CD4-positive, alpha-beta T cell treated with Interferon gamma for 1 hour (primary cell): Measurements from ENCODE around the gene MACROD1.

Experiments
- DNase-seq: peaks from one replicate; pipeline ENCODE4 v3.0.0-alpha.2; 2020

MACROD1 gene

GRCh38 chr11:64165842-64166635 is at the start of gene MACROD1:
MACROD1 (minus strand) TSS chr11:64166113; CDS start chr11:64165994, 119 bp downstream.
- DNase-seq: peak; percentile 70

GRCh38 chr11:64211181-64211872 is 45.4 kb upstream of the MACROD1 start:
- DNase-seq: no peak

DNA sequence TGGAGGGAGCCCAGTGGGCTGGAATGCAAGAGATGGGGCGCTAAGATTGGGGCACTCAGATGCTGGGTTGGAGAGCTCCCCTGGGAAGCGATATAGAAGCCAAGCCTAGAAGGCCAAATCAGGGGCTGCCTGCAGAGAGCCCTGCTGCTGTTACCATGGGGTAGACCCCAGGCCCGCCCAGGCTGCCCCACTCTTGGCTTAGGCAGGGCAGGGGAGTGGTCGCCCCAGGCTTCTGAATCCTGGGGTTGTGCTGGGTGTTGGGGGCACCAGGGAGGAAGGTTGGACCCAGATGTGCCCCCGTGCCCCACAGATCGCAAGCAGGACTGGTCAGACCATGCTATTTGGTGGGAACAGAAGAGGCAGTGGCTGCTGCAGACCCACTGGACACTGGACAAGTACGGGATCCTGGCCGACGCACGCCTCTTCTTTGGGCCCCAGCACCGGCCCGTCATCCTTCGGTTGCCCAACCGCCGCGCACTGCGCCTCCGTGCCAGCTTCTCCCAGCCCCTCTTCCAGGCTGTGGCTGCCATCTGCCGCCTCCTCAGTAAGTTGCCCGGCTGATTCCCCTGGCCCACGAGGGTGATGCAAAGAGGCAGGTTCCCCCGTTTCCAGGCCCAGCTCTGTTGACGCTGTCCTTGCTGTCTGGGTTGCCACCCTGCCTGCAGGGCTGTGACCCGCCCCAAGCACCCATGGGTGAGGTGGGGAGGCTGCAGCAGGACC is 44.5 kb upstream of the MACROD1 start:
- DNase-seq: no peak

DNA sequence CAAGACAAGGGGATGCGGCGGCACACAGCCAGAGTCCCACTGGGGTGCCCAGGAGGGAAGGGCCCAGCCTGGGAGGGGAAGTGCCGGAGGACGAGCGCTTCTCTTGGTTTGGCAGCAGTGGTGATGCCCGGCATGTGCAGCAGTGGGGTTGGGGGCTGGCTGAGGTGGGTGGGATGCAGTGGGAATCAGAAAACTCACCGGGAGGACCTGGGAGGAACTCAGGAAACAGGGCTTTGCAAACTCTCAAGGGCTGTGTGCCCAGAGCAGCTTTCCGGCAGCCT is 43.6 kb upstream of the MACROD1 start:
- DNase-seq: no peak

- no peak for DNase-seq
Observed at GRCh38 chr11:64208796-64209562, 43.1 kb upstream of the MACROD1 start.

- DNase-seq: no peak
Observed at GRCh38 chr11:64208086-64208795, 42.3 kb upstream of the MACROD1 start.

DNA sequence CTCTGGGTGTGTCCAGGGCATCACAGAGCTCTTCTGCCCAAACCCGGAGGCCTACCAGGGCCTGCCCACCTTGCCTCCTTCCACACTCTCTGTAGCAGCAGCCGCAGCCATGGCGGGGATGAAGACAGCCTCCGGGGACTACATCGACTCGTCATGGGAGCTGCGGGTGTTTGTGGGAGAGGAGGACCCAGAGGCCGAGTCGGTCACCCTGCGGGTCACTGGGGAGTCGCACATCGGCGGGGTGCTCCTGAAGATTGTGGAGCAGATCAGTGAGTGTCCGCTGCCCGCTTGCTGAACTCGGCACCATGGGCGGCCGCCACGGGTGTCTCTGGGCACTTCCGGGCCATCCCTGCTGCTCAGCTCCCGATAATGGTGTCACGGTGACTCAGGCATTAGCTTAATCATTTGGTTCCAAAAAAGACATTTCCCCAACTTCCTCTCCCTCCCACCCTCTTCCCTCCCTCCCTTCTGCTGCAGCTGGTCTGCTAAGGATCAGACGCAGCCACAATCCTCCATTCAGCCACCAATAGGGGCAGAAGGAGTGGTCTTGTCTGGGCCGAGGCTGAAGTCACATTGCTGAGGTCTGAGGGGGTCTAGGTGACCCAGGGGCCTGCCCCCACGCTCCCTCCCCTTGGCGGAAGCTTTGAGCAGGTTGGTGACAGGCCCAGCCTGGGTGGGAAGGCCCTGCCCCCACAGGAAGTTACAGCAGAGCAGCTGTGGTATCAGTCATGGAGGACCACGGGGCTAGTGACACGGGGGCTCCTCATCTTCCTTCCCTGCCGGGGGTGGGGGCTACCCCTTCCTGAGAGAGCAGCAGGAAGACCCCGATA is 41.6 kb upstream of the MACROD1 start:
- DNase-seq: peak; percentile 79

- peak; percentile 72 for DNase-seq
Observed at GRCh38 chr11:64206457-64207255, 40.7 kb upstream of the MACROD1 start, which contains the start of gene FERMT3. FERMT3 (plus strand) TSS chr11:64206721; CDS start chr11:64207365, 644 bp downstream.

- DNase-seq: peak; percentile 85
Observed at GRCh38 chr11:64204464-64204989, 38.6 kb upstream of the MACROD1 start.

- no peak for DNase-seq
Observed at GRCh38 chr11:64204080-64204440, 38.1 kb upstream of the MACROD1 start.

DNA sequence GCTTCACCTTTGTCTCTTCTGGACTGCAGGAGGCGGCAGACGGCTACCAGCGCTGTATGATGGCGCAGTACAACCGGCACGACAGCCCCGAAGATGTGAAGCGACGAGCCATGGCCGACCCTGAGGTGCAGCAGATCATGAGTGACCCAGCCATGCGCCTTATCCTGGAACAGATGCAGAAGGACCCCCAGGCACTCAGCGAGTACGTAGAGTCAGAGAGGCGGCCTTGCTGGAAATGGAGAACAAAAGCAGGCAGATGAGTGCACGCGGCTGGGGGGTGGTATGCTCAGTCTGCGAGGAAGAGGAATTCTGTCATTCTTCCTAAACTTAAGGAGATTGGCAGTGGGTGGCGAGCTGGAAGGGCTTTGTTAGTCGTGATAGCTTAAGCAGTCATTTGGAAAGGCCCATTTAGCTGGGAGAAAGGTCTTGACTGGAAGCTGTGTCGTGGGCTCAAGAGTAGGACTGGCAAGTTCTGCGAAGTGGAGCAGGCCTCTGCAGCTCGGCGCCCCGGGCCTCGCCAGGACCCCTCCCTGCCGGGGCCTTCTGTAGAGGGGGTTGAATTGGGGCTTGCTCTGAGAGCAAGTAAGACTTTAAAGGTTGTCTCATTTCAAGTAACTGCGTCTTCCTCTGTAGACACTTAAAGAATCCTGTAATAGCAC is 37.6 kb upstream of the MACROD1 start:
- no peak for DNase-seq

GRCh38 chr11:64202992-64203391 is 37.1 kb upstream of the MACROD1 start:
- no peak for DNase-seq

- DNase-seq: no peak
Observed at GRCh38 chr11:64201543-64201942, 35.6 kb upstream of the MACROD1 start.

- no peak for DNase-seq
Observed at GRCh38 chr11:64198511-64198910, 32.6 kb upstream of the MACROD1 start.

DNA sequence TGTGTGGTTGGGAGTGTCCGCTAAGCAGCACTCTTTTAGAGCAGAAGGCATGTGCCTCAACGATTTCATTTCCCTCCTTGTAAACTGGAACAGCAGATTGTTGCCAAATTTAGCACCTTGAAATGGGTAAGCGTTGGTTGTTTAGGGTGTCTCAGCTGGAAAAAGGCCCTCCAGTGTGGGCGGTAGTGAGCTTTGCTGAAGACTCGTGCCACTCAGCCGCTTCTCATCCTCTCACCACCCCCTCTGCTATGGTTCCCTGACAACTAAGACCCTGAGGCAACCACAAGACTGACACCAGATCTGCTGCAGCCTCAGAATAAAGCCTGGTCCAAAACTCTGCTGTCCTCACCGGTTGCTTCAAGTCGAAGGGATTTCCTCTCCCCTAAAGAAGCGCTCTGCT is 30.7 kb upstream of the MACROD1 start:
- no peak for DNase-seq

GRCh38 chr11:64192434-64192833 is 26.5 kb upstream of the MACROD1 start:
- no peak for DNase-seq

DNA sequence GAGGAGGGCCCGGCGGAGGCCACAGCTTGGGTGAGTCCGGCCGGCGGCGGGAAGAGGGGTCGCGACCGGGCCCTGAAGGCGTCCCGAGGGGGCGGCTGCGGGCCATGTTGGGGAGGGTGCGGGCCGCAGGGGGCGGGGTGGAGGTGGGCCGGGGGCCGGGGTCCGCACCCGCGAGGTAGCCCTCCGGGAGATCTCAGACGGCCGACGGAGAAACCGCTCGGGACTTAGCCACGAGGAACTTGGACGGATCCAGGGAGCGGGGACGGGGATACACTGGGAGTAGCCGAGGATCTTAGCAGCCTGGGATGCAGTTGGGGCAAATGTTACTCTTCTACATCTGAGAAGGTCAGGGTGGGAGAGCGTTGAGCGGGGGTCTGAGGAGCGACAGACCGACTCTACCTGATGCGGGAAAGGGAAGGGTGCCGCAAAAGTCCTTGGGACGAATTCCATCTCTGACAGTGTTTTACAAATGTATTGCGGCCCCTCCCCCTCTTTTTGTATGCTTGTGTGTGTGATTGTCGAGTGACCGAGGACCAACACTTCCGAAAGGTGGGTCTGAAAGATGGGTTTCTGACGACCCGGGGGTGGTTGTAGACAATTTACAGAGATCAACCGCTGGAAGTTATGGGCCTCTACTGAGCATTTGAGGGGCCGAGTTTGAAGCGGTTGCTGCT is 20.7 kb upstream of the MACROD1 start:
- no peak for DNase-seq

DNA sequence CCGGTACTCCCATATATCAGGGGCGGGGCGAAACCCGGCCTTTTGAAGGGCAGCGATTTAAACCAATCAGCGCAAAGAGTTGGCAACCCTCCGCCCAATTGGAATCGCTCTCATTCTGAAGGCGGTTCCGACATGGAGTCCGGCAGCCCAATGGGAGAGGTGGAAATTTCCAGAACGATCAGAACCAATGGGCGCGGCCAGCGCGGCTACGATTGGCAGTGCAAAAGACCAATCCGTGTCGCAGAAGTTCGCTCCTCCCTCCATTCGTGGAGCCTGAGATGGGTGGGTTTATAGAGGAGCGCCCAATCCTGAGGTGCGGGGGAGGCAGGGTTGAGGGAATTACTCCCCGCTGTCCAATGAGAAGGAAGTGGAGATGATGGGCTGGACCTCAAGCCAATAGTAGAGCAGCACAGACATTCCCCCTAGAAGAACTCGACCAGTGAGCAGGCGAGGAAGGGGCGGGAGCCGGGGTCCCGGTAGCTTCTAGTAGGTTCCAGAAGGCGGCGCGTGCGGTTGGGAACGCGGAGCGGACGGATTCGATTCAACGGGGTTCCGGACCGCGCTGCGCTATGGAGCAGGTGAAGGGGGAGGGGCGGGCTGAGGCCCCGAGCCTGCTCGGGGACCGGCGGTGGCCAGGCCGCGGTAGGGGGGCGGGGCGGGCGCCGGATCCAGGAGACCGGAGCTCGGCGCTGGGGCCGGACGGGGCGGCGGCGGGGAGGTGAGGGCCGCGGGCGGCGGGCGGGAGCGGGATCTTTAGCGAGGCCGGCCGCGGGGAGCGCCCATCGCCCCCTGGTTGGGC is 20.0 kb upstream of the MACROD1 start, which contains the start of gene STIP1:
STIP1 (plus strand) TSS at position 479 of the 799 bp plus-strand sequence; CDS start at position 570, 91 bp downstream.
- DNase-seq: peak; percentile 100
